ENCODE data around the gene KERA. TPM values are rescaled to one million over a fixed set of nuclear protein-coding genes. Genes with fewer than 3 reads are reported as not detected.

Gene KERA, protein sequence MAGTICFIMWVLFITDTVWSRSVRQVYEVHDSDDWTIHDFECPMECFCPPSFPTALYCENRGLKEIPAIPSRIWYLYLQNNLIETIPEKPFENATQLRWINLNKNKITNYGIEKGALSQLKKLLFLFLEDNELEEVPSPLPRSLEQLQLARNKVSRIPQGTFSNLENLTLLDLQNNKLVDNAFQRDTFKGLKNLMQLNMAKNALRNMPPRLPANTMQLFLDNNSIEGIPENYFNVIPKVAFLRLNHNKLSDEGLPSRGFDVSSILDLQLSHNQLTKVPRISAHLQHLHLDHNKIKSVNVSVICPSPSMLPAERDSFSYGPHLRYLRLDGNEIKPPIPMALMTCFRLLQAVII
- total RNA-seq, result not detected in 2 replicates
- total RNA-seq (2013), result 0.37 TPM
- not detected in 2 replicates for polyA plus RNA-seq
- not detected in 2 replicates for polyA minus RNA-seq

DNA sequence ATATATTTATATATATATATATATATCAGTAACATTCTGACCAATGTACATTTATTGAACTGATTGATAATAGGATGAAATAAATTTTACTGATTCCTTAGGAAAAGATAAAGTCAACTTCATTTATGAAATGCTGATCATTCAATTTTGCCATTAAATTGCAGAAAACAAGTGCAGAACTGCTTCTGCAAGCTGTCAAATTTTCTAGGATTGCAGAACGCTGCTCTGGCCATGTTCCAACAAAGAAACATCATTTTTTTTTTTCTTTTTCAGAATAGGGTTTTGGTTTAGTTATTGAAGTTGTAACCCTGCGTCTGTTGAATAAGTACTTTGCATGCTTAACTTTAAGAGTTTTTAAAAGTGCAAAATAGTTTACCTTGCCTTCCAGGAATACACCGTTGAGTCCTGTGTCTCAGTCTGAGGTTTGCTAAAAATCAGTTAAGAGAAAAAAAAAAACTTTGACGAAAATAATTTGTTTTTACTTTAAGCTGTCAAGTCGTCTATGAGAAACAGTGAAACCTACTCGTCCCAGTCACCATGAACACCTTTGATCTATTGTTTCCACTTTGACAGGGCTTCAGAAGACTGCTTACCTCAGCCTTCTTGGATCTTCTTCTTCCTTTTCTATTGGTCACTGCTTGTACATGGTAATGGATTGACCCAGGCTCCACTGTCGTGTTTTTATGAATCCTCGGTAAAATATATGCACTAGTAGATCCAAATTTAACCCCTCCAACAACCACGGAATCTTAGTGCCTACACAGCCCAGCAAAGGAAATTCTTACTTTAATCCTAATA is at the start of gene KERA:
Gene KERA (minus strand): TSS at position 657 of the 798 bp plus-strand sequence. CDS start 1,743 bp downstream, outside the sequence.
- Histone ChIP-seq H3K79me2 (ENCODE audit: control insufficient read depth, insufficient read depth, low read length) (no peaks in the 10 kb centered on the region), H3K4me2 (replicated peaks; ENCODE audit: low read depth, low read length, poor library complexity, severe bottlenecking) (no peak within 1 kb of the TSS), H3K27ac (ENCODE audit: low read length in 2 of 2) (no peak within 1 kb of the TSS), H3K27me3 (replicated peaks in 1 of 4; ENCODE audit: control extremely low read depth in 1 of 4, control insufficient read depth in 3 of 4, insufficient read depth in 4 of 4, low read length in 3 of 4) (no peaks in the 10 kb centered on the region), H3K36me3 (replicated peaks in 1 of 2; ENCODE audit: control extremely low read depth in 1 of 2, control insufficient read depth in 1 of 2, extremely low read depth in 1 of 2, insufficient read depth in 2 of 2, low read length in 1 of 2) (no peaks in the 10 kb centered on the region), H2AFZ (ENCODE audit: insufficient read depth, low read depth, low read length, poor library complexity, severe bottlenecking) (no peak within 1 kb of the TSS), H3K4me3 (ENCODE audit: control extremely low read depth in 1 of 5, extremely low read depth in 1 of 5, insufficient read depth in 1 of 5, low read depth in 2 of 5, low read length in 4 of 5) (no peak within 1 kb of the TSS), H4K20me1 (ENCODE audit: control insufficient read depth, insufficient read depth, low read length, poor library complexity, severe bottlenecking) (no peaks in the 10 kb centered on the region), H3K9me3 (ENCODE audit: control extremely low read depth in 1 of 3, control insufficient read depth in 2 of 3, insufficient read depth in 1 of 3, low read length in 2 of 3) (no peaks in the 10 kb centered on the region), H3K4me1 (ENCODE audit: control insufficient read depth in 2 of 2, insufficient read depth in 2 of 2, low read length in 2 of 2) (no peaks in the 10 kb centered on the region), H3K9ac (ENCODE audit: low read length) (no peak within 1 kb of the TSS)
- CTCF ChIA-PET, result no interaction called here
- intact Hi-C loops (cut with micrococcal nuclease), result no loop called here
- DNase-seq (no peak), ATAC-seq (ENCODE audit: low read depth) (no peak)
- Mint-ChIP-seq H3K4me3 (no peak within 1 kb of the TSS), H3K27me3 (no peaks in the 10 kb centered on the region), H3K4me1 (no peaks in the 10 kb centered on the region), H3K9me3 (ENCODE audit: insufficient read depth) (no peaks in the 10 kb centered on the region), H3K27ac (no peak within 1 kb of the TSS)
- POLR2A ChIA-PET, result no interaction called here
- 100% methylated on average over 1 of the region's 9 CpGs for WGBS (ENCODE audit: insufficient coverage)
- TF ChIP-seq EZH2 (IDR thresholded peaks at IDR 0.05; ENCODE audit: borderline replicate concordance, insufficient read depth, low read depth, low read length, poor library complexity, severe bottlenecking), result no peak
- TF ChIP-seq, protein P1, sequence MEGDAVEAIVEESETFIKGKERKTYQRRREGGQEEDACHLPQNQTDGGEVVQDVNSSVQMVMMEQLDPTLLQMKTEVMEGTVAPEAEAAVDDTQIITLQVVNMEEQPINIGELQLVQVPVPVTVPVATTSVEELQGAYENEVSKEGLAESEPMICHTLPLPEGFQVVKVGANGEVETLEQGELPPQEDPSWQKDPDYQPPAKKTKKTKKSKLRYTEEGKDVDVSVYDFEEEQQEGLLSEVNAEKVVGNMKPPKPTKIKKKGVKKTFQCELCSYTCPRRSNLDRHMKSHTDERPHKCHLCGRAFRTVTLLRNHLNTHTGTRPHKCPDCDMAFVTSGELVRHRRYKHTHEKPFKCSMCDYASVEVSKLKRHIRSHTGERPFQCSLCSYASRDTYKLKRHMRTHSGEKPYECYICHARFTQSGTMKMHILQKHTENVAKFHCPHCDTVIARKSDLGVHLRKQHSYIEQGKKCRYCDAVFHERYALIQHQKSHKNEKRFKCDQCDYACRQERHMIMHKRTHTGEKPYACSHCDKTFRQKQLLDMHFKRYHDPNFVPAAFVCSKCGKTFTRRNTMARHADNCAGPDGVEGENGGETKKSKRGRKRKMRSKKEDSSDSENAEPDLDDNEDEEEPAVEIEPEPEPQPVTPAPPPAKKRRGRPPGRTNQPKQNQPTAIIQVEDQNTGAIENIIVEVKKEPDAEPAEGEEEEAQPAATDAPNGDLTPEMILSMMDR (IDR thresholded peaks at IDR 0.05), result no peak

DNA sequence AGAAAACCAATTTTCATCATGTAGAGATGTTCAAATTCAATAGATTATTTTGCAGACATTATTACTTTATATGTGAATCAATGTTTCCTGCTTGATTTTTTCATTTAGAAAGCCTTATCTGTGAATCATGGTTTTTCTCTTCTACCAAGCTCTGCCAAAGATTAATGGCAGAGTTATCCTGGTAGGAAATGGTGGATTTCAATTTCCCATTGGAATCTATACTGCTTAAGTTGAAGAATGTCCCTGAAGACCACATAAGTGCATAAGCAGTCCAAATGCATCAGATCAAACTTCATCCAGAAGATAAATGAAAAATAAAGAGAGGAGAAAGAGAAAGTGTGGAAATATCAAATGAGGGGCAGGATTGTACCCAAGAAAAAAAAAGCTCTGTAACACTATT is 48.5 kb upstream of the KERA start:
- H3K27ac Mint-ChIP-seq, result no peak overlapping the region
- H3K4me3 Mint-ChIP-seq, result no peak overlapping the region
- H3K27ac ChIP-seq (ENCODE audit: low read length in 2 of 2), result no peak overlapping the region
- TF ChIP-seq, protein P1 (IDR thresholded peaks at IDR 0.05), result no peak
- TF ChIP-seq EZH2 (IDR thresholded peaks at IDR 0.05; ENCODE audit: borderline replicate concordance, insufficient read depth, low read depth, low read length, poor library complexity, severe bottlenecking), result no peak
- ATAC-seq (ENCODE audit: low read depth), result no peak
- ChIA-PET CTCF (no interaction called here), POLR2A (no interaction called here)
- no peaks in the 10 kb centered on the region for H3K9me3 ChIP-seq (ENCODE audit: control extremely low read depth in 1 of 3, control insufficient read depth in 2 of 3, insufficient read depth in 1 of 3, low read length in 2 of 3)
- H3K4me1 ChIP-seq (ENCODE audit: control insufficient read depth in 2 of 2, insufficient read depth in 2 of 2, low read length in 2 of 2), result no peaks in the 10 kb centered on the region
- H2AFZ ChIP-seq (ENCODE audit: insufficient read depth, low read depth, low read length, poor library complexity, severe bottlenecking), result no peak overlapping the region
- no peaks in the 10 kb centered on the region for H4K20me1 ChIP-seq (ENCODE audit: control insufficient read depth, insufficient read depth, low read length, poor library complexity, severe bottlenecking)
- no peaks in the 10 kb centered on the region for H3K27me3 Mint-ChIP-seq
- intact Hi-C loops (cut with micrococcal nuclease), result no loop called here
- H3K4me3 ChIP-seq (ENCODE audit: control extremely low read depth in 1 of 5, extremely low read depth in 1 of 5, insufficient read depth in 1 of 5, low read depth in 2 of 5, low read length in 4 of 5), result no peak overlapping the region
- H3K9me3 Mint-ChIP-seq (ENCODE audit: insufficient read depth), result no peaks in the 10 kb centered on the region
- H3K79me2 ChIP-seq (ENCODE audit: control insufficient read depth, insufficient read depth, low read length), result no peaks in the 10 kb centered on the region
- no peak overlapping the region for H3K4me2 ChIP-seq (replicated peaks; ENCODE audit: low read depth, low read length, poor library complexity, severe bottlenecking)
- no peaks in the 10 kb centered on the region for H3K27me3 ChIP-seq (replicated peaks in 1 of 4; ENCODE audit: control extremely low read depth in 1 of 4, control insufficient read depth in 3 of 4, insufficient read depth in 4 of 4, low read length in 3 of 4)
- no peaks in the 10 kb centered on the region for H3K36me3 ChIP-seq (replicated peaks in 1 of 2; ENCODE audit: control extremely low read depth in 1 of 2, control insufficient read depth in 1 of 2, extremely low read depth in 1 of 2, insufficient read depth in 2 of 2, low read length in 1 of 2)
- H3K9ac ChIP-seq (ENCODE audit: low read length), result no peak overlapping the region
- DNase-seq, result no peak
- H3K4me1 Mint-ChIP-seq, result no peaks in the 10 kb centered on the region
